OCI-LY3 (cell line): ENCODE data around the gene GPR87.

Experiments
- CTCF ChIP-seq: fragments of 200-600, 300-600 bp; sonication (generic); IDR thresholded peaks from 2 replicates; pipeline ENCODE4 v1.5.1; 2014; ENCODE audit warnings: antibody characterized with exemption, low read length, low read depth
- EZH2phosphoT487 ChIP-seq: fragments of 200-600 bp; shearing (Covaris generic); IDR thresholded peaks from 2 replicates; pipeline ENCODE4 v1.6.1; 2018; ENCODE audit warnings: antibody characterized with exemption, mixed run types, low read depth

- TF ChIP-seq CTCF (no peak), EZH2phosphoT487 (no peak)
Measured at GRCh38 chr3:151314137-151314536, 2.5 kb downstream of the GPR87 start.
